Bronchial epithelial cell (primary cell): Measurements from ENCODE around the gene DNAJB6. TPM values are rescaled to one million over a fixed set of nuclear protein-coding genes. Genes with fewer than 3 reads are reported as not detected.
A peak's percentile ranks its signal among the peaks of the same experiment; 100 is the strongest.

Experiments used
- DNase-seq: peaks from one replicate; pipeline ENCODE4 v3.0.0-alpha.2; 2010; ENCODE audit warnings: low read depth
- FAIRE-seq: peaks from 2 replicates; lab custom pipeline; 2011; peaks lifted over from hg19 to GRCh38; lab: Jason Lieb, UNC
- H3K27me3 ChIP-seq: 2 replicates; pipeline ENCODE4 v1.5.1; 2011; ENCODE audit warnings: low read length; ENCODE audit not compliant: control insufficient read depth, insufficient read depth
- H3K36me3 ChIP-seq: 2 replicates; pipeline ENCODE4 v1.5.1; 2011; ENCODE audit warnings: low read length; ENCODE audit not compliant: control insufficient read depth, insufficient read depth
- H3K4me3 ChIP-seq: 2 replicates; pipeline ENCODE4 v1.5.1; 2011; ENCODE audit warnings: mild to moderate bottlenecking, low read depth, low read length, control low read depth
- CTCF ChIP-seq: IDR thresholded peaks from 2 replicates; pipeline ENCODE4 v1.5.1; 2011; ENCODE audit warnings: mild to moderate bottlenecking, moderate library complexity, low read length, control low read depth, inconsistent platforms; ENCODE audit not compliant: insufficient read depth, severe bottlenecking
- total RNA-seq: library from RNA; depleted of rRNA; stranded (reverse); fragments of >200 nt; gene quantifications from 2 replicates; pipeline ENCODE4 v1.2.1, GENCODE V29; 2014

DNAJB6 gene
- total RNA-seq, 1 donor from 2014 or later, result 87.9 TPM

GRCh38 chr7:157427811-157428553 is 91.2 kb downstream of the DNAJB6 start:
- no peak for FAIRE-seq

GRCh38 chr7:157428554-157428945 is 91.7 kb downstream of the DNAJB6 start:
- no peak for TF ChIP-seq CTCF
- Histone ChIP-seq H3K27me3 (no peaks in the 10 kb centered on the region), H3K36me3 (no peaks in the 10 kb centered on the region), H3K4me3 (no peak overlapping the region)
- DNase-seq (no peak), FAIRE-seq (no peak)

More at GRCh38 chr7:157427811-157428553, 91.2 kb downstream of the DNAJB6 start:
- TF ChIP-seq CTCF, result no peak
- no peak overlapping the region for H3K4me3 ChIP-seq
- DNase-seq, result no peak
- no peaks in the 10 kb centered on the region for H3K27me3 ChIP-seq
- H3K36me3 ChIP-seq, result no peaks in the 10 kb centered on the region

- Histone ChIP-seq H3K27me3 (no peaks in the 10 kb centered on the region), H3K36me3 (no peaks in the 10 kb centered on the region), H3K4me3 (no peak overlapping the region)
- no peak for TF ChIP-seq CTCF
- no peak for DNase-seq
- no peak for FAIRE-seq
Observed at GRCh38 chr7:157429001-157429679, 92.3 kb downstream of the DNAJB6 start.

GRCh38 chr7:157429680-157430224 is 92.9 kb downstream of the DNAJB6 start:
- no peak for TF ChIP-seq CTCF
- no peaks in the 10 kb centered on the region for H3K27me3 ChIP-seq

GRCh38 chr7:157430721-157431120 is 93.9 kb downstream of the DNAJB6 start:
- H3K36me3 ChIP-seq, result no peaks in the 10 kb centered on the region
- TF ChIP-seq CTCF, result no peak
- FAIRE-seq (no peak), DNase-seq (no peak)
- H3K27me3 ChIP-seq, result no peaks in the 10 kb centered on the region
- H3K4me3 ChIP-seq, result no peak overlapping the region

More at GRCh38 chr7:157429680-157430224, 92.9 kb downstream of the DNAJB6 start:
- FAIRE-seq, result peak; percentile 47
- H3K4me3 ChIP-seq, result no peak overlapping the region
- no peaks in the 10 kb centered on the region for H3K36me3 ChIP-seq
- DNase-seq, result no peak
